GM23248 (cell line): ENCODE data around the gene LURAP1L.

Experiments
- EZH2 ChIP-seq: fragments of 200-600 bp; sonication (generic); IDR thresholded peaks from 2 replicates; pipeline ENCODE4 v1.6.1; 2018; ENCODE audit warnings: antibody characterized with exemption, mild to moderate bottlenecking; ENCODE audit not compliant: insufficient read depth, poor library complexity, severe bottlenecking
- EZH2phosphoT487 ChIP-seq: fragments of 200-600 bp; sonication (generic); IDR thresholded peaks from 2 replicates; pipeline ENCODE4 v1.6.1; 2018; ENCODE audit warnings: antibody characterized with exemption, moderate library complexity, mild to moderate bottlenecking, low read depth; ENCODE audit not compliant: insufficient read depth

- TF ChIP-seq EZH2phosphoT487 (no peak), EZH2 (no peak)
Observed at GRCh38 chr9:12846035-12846434, 71.2 kb downstream of the LURAP1L start.
